OCI-LY1 (cell line): ENCODE data around the gene CUBN.

ENCODE experiments used
- H2AFZ ChIP-seq: fragments of 200-600 bp; sonication (generic), shearing (Covaris generic); 2 replicates; pipeline ENCODE4 v1.6.0; 2014; ENCODE audit warnings: antibody characterized with exemption, mild to moderate bottlenecking, low read length
- H3F3A ChIP-seq: fragments of 200-600 bp; sonication (generic), shearing (Covaris generic); 2 replicates; pipeline ENCODE4 v1.6.0; 2014; ENCODE audit warnings: mild to moderate bottlenecking, antibody characterized with exemption, low read length, moderate library complexity; ENCODE audit not compliant: insufficient read depth
- H3K27ac ChIP-seq: fragments of 200-600 bp; sonication (generic); 2 replicates; pipeline ENCODE4 v1.5.1; 2014; ENCODE audit warnings: low read length, mixed run types, mild to moderate bottlenecking, low read depth; ENCODE audit not compliant: poor library complexity, severe bottlenecking
- H3K27me3 ChIP-seq: fragments of 200-600 bp; sonication (generic); 2 replicates; pipeline ENCODE4 v1.6.0; 2014; ENCODE audit warnings: antibody characterized with exemption, mild to moderate bottlenecking, low read length, moderate library complexity; ENCODE audit not compliant: insufficient read depth
- H3K36me3 ChIP-seq: fragments of 200-600 bp; sonication (generic); 2 replicates; pipeline ENCODE4 v1.6.1; 2014; ENCODE audit warnings: mild to moderate bottlenecking, antibody characterized with exemption, low read length, moderate library complexity, mixed read lengths; ENCODE audit not compliant: insufficient read depth
- H3K4me1 ChIP-seq: fragments of 200-600 bp; sonication (generic); 2 replicates; pipeline ENCODE4 v1.5.1; 2014; ENCODE audit warnings: mild to moderate bottlenecking, low read length, moderate library complexity; ENCODE audit not compliant: insufficient read depth, severe bottlenecking
- H3K4me2 ChIP-seq: fragments of 200-600 bp; sonication (generic), shearing (Covaris generic); 2 replicates; pipeline ENCODE4 v1.6.1; 2014; ENCODE audit warnings: low read length
- H3K4me3 ChIP-seq: fragments of 200-600 bp; sonication (generic); 2 replicates; pipeline ENCODE4 v1.5.1; 2014; ENCODE audit warnings: low read length, low read depth, mild to moderate bottlenecking, mixed read lengths; ENCODE audit not compliant: poor library complexity, severe bottlenecking
- H3K79me2 ChIP-seq: fragments of 200-600 bp; shearing (Covaris generic); 2 replicates; pipeline ENCODE4 v1.6.1; 2016; ENCODE audit warnings: mixed run types, low read length, mixed read lengths; ENCODE audit not compliant: insufficient read depth
- H3K9ac ChIP-seq: fragments of 200-600 bp; sonication (generic), shearing (Covaris generic); 2 replicates; pipeline ENCODE4 v1.6.1; 2014; ENCODE audit warnings: mild to moderate bottlenecking, low read length, mixed read lengths
- H3K9me2 ChIP-seq: fragments of 200-600 bp; sonication (generic), shearing (Covaris generic); 2 replicates; pipeline ENCODE4 v1.6.1; 2014; ENCODE audit warnings: low read depth, mild to moderate bottlenecking, low read length, mixed read lengths
- H3K9me3 ChIP-seq: fragments of 200-600 bp; shearing (Covaris generic); 2 replicates; pipeline ENCODE4 v1.6.1; 2014; ENCODE audit warnings: low read length, mixed read lengths
- H4K20me1 ChIP-seq: fragments of 200-600 bp; sonication (generic), shearing (Covaris generic); 2 replicates; pipeline ENCODE4 v1.6.0; 2016; ENCODE audit warnings: mild to moderate bottlenecking, low read length; ENCODE audit not compliant: insufficient read depth
- CTCF ChIP-seq: fragments of 200-600 bp; sonication (generic), shearing (Covaris generic); IDR thresholded peaks from 2 replicates; pipeline ENCODE4 v1.5.1; 2017; ENCODE audit warnings: mild to moderate bottlenecking, antibody characterized with exemption, low read length, moderate library complexity, mixed read lengths
- EZH2 ChIP-seq: fragments of 200-600 bp; sonication (generic), shearing (Covaris generic); IDR thresholded peaks from 2 replicates; pipeline ENCODE4 v1.8.0; 2017; ENCODE audit warnings: borderline replicate concordance, mixed run types, mild to moderate bottlenecking, antibody characterized with exemption, low read length, moderate library complexity, mixed read lengths

Gene CUBN

GRCh38 chr10:16865766-16866165 lies 263.8 kb downstream of the CUBN start:
- Histone ChIP-seq H3K79me2 (no peaks in the 10 kb centered on the region), H3K36me3 (no peaks in the 10 kb centered on the region), H3K27ac (no peak overlapping the region), H4K20me1 (no peaks in the 10 kb centered on the region), H3K9me3 (no peaks in the 10 kb centered on the region), H3F3A (no peaks in the 10 kb centered on the region), H3K9me2 (no peaks in the 10 kb centered on the region), H3K27me3 (no peaks in the 10 kb centered on the region), H3K4me1 (no peaks in the 10 kb centered on the region), H3K4me2 (no peak overlapping the region), H3K4me3 (no peak overlapping the region), H2AFZ (no peak overlapping the region), H3K9ac (no peak overlapping the region)
- TF ChIP-seq CTCF (no peak), EZH2 (no peak)

- no peaks in the 10 kb centered on the region for H4K20me1 ChIP-seq
- H3F3A ChIP-seq = no peaks in the 10 kb centered on the region
- no peak for TF ChIP-seq CTCF
- no peak for TF ChIP-seq EZH2
- no peak overlapping the region for H3K4me2 ChIP-seq
- no peak overlapping the region for H2AFZ ChIP-seq
- no peaks in the 10 kb centered on the region for H3K9me3 ChIP-seq
- no peaks in the 10 kb centered on the region for H3K4me1 ChIP-seq
- no peaks in the 10 kb centered on the region for H3K27me3 ChIP-seq
- no peak overlapping the region for H3K9ac ChIP-seq
- no peak overlapping the region for H3K4me3 ChIP-seq
- no peak overlapping the region for H3K27ac ChIP-seq
- H3K36me3 ChIP-seq = no peaks in the 10 kb centered on the region
- no peaks in the 10 kb centered on the region for H3K79me2 ChIP-seq
- no peaks in the 10 kb centered on the region for H3K9me2 ChIP-seq
Measured at GRCh38 chr10:16863766-16864165, 265.8 kb downstream of the CUBN start.

- Histone ChIP-seq H3K9ac (no peak overlapping the region), H3K9me3 (no peaks in the 10 kb centered on the region), H3K27me3 (no peaks in the 10 kb centered on the region), H2AFZ (no peak overlapping the region), H3K4me1 (no peaks in the 10 kb centered on the region), H3K4me3 (no peak overlapping the region), H3K27ac (no peak overlapping the region), H3K9me2 (no peaks in the 10 kb centered on the region), H3F3A (no peaks in the 10 kb centered on the region), H3K79me2 (no peaks in the 10 kb centered on the region), H4K20me1 (no peaks in the 10 kb centered on the region), H3K4me2 (no peak overlapping the region), H3K36me3 (no peaks in the 10 kb centered on the region)
- TF ChIP-seq EZH2 (no peak), CTCF (no peak)
Measured at GRCh38 chr10:16857419-16857818, 272.2 kb downstream of the CUBN start.
